HEK293T (cell line): ENCODE data around the gene MGRN1.

Experiments used
- ARNT ChIP-seq: fragments of 450-650 bp; IDR thresholded peaks from 2 replicates; pipeline ENCODE4 v1.6.1; 2017; ENCODE audit warnings: mild to moderate bottlenecking
- BHLHE40 ChIP-seq: fragments of 450-650 bp; IDR thresholded peaks from 2 replicates; pipeline ENCODE4 v1.6.1; 2016; ENCODE audit warnings: mild to moderate bottlenecking, moderate library complexity, borderline replicate concordance
- FOXM1 ChIP-seq: fragments of 450-650 bp; IDR thresholded peaks from 2 replicates; pipeline ENCODE4 v1.6.1; 2017; ENCODE audit warnings: mild to moderate bottlenecking, borderline replicate concordance
- HDGF ChIP-seq: fragments of 450-650 bp; IDR thresholded peaks from 2 replicates; pipeline ENCODE4 v1.6.1; 2017; ENCODE audit warnings: antibody characterized with exemption, borderline replicate concordance
- SP1 ChIP-seq: fragments of 450-650 bp; IDR thresholded peaks from 2 replicates; pipeline ENCODE4 v1.6.1; 2017
- SUZ12 ChIP-seq: fragments of 450-650 bp; IDR thresholded peaks from 2 replicates; pipeline ENCODE4 v1.6.1; 2016; ENCODE audit warnings: mild to moderate bottlenecking
- TARDBP ChIP-seq: fragments of 450-650 bp; IDR thresholded peaks from 2 replicates; pipeline ENCODE4 v1.6.1; 2016

GRCh38 chr16:4729876-4730275 lies 105.2 kb downstream of the MGRN1 start:
- TF ChIP-seq SUZ12 (no peak), BHLHE40 (no peak), TARDBP (no peak), FOXM1 (no peak), ARNT (no peak), SP1 (no peak), HDGF (no peak)
